ENCODE measurements around the gene CFAP126. TPM values are rescaled to one million over a fixed set of nuclear protein-coding genes. Genes with fewer than 3 reads are reported as not detected.
"Not testable (repeated sequence)": the region's sequence is repeated elsewhere in the genome, so short reads cannot be mapped to it uniquely, and the experiment has no call there.

CFAP126 gene
- total and polyA plus RNA-seq, 8 donors: 3.2 to 18.7 (median 11.0) TPM; not detected in 1

DNA sequence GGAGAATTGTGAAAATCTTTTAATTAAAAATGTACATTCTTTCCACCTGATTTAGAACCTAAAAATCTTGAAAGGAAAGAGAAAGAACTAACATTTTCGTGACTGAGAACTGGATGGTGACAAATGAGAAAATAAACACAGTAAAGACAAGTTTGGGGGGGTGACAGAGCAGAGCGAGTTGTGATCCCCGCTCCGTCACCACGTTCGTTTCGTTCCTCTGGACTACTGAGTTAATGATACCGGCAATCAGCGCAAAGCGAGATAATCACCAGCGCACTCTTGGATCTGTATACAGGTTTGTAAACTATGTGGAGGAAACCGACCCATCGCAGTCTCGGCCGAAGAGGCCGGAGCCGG is 31.2 kb upstream of the CFAP126 start:
- TF ChIP-seq, protein P1, sequence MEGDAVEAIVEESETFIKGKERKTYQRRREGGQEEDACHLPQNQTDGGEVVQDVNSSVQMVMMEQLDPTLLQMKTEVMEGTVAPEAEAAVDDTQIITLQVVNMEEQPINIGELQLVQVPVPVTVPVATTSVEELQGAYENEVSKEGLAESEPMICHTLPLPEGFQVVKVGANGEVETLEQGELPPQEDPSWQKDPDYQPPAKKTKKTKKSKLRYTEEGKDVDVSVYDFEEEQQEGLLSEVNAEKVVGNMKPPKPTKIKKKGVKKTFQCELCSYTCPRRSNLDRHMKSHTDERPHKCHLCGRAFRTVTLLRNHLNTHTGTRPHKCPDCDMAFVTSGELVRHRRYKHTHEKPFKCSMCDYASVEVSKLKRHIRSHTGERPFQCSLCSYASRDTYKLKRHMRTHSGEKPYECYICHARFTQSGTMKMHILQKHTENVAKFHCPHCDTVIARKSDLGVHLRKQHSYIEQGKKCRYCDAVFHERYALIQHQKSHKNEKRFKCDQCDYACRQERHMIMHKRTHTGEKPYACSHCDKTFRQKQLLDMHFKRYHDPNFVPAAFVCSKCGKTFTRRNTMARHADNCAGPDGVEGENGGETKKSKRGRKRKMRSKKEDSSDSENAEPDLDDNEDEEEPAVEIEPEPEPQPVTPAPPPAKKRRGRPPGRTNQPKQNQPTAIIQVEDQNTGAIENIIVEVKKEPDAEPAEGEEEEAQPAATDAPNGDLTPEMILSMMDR (IDR thresholded peaks at IDR 0.05): no peak
- Histone ChIP-seq H3K4me3 (peak overlapping the region; percentile 54 to 70), H3K9me3 (peaks cover 0 to under 1% of the 10 kb centered on the region in 2 donors), H3K27ac (peak overlapping the region; percentile 100), H3K36me3 (no peaks in the 10 kb centered on the region), H3K4me1 (peaks cover 0 to 22% of the 10 kb centered on the region in 2 donors), H3K27me3 (peaks cover 0 to 5% of the 10 kb centered on the region in 2 donors)
- ATAC-seq (peak; percentile 37), DNase-seq (no peak)
- intact Hi-C loops (cut with DNase I): no loop called here

DNA sequence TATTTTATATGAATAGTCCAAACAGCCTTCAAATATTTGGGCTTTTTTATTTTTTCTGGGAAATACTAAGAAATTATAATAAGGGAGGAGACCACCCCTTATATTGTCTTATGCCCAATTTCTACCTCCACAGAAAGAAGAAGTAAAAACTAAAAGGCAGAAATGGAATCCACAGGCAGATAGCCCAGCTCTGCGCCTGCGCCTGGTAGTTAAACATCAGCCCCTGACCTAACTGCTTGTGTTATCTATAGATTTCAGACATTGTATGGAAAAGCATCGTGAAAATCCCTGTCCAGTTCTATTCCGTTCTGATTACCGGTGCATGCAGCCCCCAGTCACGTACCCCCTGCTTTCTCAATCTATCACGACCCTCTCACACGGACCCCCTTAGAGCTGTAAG is 29.4 kb upstream of the CFAP126 start:
- DNase-seq; H3K9me3 ChIP-seq; H3K27ac ChIP-seq; intact Hi-C loops (cut with DNase I); ATAC-seq; H3K36me3 ChIP-seq; H3K27me3 ChIP-seq; H3K4me3 ChIP-seq: not testable (repeated sequence)
- peaks cover 0 to 22% of the 10 kb centered on the region in 2 donors for H3K4me1 ChIP-seq

DNA sequence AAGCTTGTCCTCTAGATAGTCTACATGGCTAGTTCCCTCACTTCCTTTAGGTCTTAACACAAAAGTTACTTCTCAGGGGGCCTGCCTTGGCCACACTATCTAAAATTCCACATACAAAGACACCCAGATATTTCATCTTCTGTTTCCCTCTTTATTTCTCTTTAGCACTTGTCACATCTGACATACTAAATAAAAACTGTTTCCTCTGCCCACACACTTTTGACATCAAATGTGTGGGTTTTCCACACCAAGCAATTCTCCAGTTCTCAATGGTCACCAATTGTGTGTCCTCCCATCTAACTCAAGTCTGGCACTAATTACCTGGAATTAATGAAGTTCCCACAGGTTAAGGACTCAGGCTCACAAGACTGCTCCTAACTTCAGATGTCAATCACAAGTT is 25.5 kb upstream of the CFAP126 start:
- TF ChIP-seq, protein P1 (IDR thresholded peaks at IDR 0.05): no peak
- intact Hi-C loops (cut with DNase I): no loop called here
- Histone ChIP-seq H3K4me1 (peaks cover 3 to 20% of the 10 kb centered on the region in 2 donors), H3K9me3 (no peaks in the 10 kb centered on the region), H3K36me3 (no peaks in the 10 kb centered on the region), H3K4me3 (no peak overlapping the region), H3K27ac (no peak overlapping the region), H3K27me3 (no peaks in the 10 kb centered on the region)
- DNase-seq (no peak), ATAC-seq (no peak)

DNA sequence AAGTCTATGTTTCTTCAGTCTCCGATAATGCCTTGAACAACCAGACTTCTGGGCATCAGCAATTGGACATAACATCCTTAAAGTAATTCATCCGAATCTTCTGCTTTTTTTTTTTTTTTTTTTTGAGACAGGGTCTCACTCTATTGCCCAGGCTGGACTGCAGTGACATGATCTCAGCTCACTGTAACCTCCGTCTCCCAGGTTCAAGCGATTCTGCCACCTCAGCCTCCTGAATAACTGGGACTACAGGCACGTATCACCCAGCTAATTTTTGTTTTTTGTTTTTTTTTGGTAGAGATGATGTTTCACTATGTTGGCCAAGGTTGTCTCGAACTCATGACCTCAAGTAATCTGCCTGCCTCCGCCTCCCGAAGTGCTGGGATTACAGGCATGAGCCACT is 23.9 kb upstream of the CFAP126 start:
- Histone ChIP-seq H3K27ac (no peak overlapping the region), H3K36me3 (no peaks in the 10 kb centered on the region), H3K27me3 (no peaks in the 10 kb centered on the region), H3K4me3 (no peak overlapping the region), H3K4me1 (peaks cover 3 to 20% of the 10 kb centered on the region in 2 donors), H3K9me3 (no peaks in the 10 kb centered on the region)
- TF ChIP-seq, protein P1 (IDR thresholded peaks at IDR 0.05): no peak
- DNase-seq (no peak), ATAC-seq (no peak)
- intact Hi-C loops (cut with DNase I): no loop called here

DNA sequence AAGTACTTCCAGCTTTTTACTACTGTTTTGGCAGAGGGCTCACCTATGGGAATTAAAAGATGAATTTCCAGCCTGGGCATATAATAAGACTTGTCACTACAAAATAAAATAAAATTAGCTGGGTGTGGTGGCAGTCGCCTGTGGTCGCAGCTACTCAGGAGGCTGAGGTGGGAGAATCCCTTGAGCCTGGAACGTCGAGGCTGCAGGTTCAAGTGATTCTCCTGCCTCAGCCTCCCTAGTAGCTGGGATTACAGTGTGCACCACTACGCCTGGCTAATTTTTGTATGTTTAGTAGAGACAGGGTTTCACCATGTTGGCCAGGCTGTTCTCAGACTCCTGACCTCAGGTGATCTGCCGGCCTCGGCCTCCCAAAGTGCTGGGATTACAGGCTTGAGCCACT is 23.5 kb upstream of the CFAP126 start:
- H3K36me3 ChIP-seq; H3K9me3 ChIP-seq; DNase-seq; intact Hi-C loops (cut with DNase I); H3K27me3 ChIP-seq; H3K27ac ChIP-seq; H3K4me3 ChIP-seq; ATAC-seq: not testable (repeated sequence)
- peaks cover 3 to 20% of the 10 kb centered on the region in 2 donors for H3K4me1 ChIP-seq

DNA sequence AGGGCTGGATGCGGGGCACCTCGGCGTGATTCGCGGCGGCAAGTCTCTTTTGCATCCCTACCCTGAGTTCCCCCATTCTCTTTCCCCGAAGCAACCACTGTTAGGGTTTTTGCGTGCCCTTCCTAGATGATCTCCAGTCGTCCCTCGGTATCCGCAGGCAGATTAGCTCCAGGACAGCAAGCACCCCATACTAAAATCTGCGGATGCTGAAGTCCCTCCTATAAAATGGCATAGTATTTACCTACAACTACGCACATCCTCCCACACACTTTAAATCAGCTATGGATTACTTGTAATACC is 22.8 kb upstream of the CFAP126 start:
- no peaks in the 10 kb centered on the region for H3K9me3 ChIP-seq
- no peaks in the 10 kb centered on the region for H3K27me3 ChIP-seq
- DNase-seq (no peak), ATAC-seq (no peak)
- intact Hi-C loops (cut with DNase I): no loop called here
- H3K36me3 ChIP-seq: no peaks in the 10 kb centered on the region
- peak overlapping the region; percentile 76 to 79 for H3K27ac ChIP-seq
- H3K4me1 ChIP-seq: peaks cover 3 to 20% of the 10 kb centered on the region in 2 donors
- TF ChIP-seq, protein P1 (IDR thresholded peaks at IDR 0.05): no peak
- peak overlapping the region; percentile 59 to 64 for H3K4me3 ChIP-seq
